SIG-M5 treated with dmso at 0.1 percent for 504 hours (cell line): Measurements from ENCODE around the gene CGREF1.

Source experiments
- DNase-seq: peaks from one replicate; lab custom pipeline; 2025; ENCODE audit not compliant: unreplicated experiment; lab: John Stamatoyannopoulos, UW

The CGREF1 gene

DNA sequence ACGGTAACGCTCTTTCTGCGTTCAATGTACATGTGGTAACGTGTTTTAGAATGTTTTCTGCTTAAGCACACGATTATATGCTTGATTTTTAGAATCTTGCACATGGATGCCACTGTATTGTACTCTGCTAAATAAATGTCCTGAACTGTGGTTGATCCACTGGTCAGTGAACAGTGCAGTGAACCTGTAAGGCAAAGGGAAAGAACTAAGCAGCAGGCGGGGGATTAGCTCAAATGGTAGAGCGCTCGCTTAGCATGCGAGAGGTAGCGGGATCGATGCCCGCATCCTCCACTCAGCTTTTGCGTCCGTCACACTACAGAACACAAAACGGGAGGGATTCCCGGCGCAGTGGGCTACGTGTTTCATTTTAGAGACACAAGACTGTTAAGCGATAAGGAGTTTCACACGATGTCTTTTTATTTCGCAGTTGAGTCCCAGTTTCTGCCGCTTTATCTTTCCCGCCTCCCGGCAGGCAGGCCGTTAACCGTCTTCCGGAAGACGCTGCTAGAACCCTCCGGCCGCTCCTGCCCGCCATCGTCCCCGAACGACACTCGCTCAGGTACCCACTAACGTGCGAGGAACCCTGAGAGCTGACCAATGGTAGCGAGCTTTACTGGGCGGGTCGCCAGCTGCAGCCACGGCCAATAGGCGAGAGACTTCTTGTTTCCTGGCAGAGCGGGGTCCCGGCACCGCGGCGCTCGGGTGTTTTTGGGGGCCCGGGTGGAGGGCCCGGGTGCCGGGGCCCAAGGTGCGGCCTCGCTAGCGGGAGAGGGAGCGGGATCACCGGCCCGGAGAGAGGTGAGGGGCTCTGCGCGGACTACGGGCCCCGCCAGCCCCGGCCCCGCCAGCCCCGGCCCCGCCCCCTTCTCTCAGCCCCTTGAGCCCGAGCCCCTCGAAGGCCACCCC lies 67.7 kb downstream of the CGREF1 start, which contains the start of gene AGBL5:
Gene AGBL5 (plus strand): TSS at position 673 of the 906 bp plus-strand sequence. CDS start 1,291 bp downstream, outside the sequence.
- peak; percentile 95 for DNase-seq
